ES-I3 (cell line): ENCODE results near the gene EIF4E1B.
"Not testable (repeated sequence)": the region's sequence is repeated elsewhere in the genome, so short reads cannot be mapped to it uniquely, and the experiment has no call there.

Experiments
- H3K36me3 ChIP-seq: 2 replicates; pipeline ENCODE4 v1.6.1; 2013; ENCODE audit warnings: mild to moderate bottlenecking, low read length, control low read depth, moderate library complexity; ENCODE audit not compliant: insufficient read depth
- H3K4me1 ChIP-seq: 2 replicates; pipeline ENCODE4 v1.6.1; 2013; ENCODE audit warnings: mild to moderate bottlenecking, control low read depth, low read length; ENCODE audit not compliant: insufficient read depth
- H3K9ac ChIP-seq: 2 replicates; pipeline ENCODE4 v1.6.1; 2013; ENCODE audit warnings: low read depth, mild to moderate bottlenecking, low read length, moderate library complexity
- H3K9me3 ChIP-seq: 2 replicates; pipeline ENCODE4 v1.6.1; 2013; ENCODE audit warnings: mild to moderate bottlenecking, low read length, moderate library complexity; ENCODE audit not compliant: control insufficient read depth, insufficient read depth

EIF4E1B gene

DNA sequence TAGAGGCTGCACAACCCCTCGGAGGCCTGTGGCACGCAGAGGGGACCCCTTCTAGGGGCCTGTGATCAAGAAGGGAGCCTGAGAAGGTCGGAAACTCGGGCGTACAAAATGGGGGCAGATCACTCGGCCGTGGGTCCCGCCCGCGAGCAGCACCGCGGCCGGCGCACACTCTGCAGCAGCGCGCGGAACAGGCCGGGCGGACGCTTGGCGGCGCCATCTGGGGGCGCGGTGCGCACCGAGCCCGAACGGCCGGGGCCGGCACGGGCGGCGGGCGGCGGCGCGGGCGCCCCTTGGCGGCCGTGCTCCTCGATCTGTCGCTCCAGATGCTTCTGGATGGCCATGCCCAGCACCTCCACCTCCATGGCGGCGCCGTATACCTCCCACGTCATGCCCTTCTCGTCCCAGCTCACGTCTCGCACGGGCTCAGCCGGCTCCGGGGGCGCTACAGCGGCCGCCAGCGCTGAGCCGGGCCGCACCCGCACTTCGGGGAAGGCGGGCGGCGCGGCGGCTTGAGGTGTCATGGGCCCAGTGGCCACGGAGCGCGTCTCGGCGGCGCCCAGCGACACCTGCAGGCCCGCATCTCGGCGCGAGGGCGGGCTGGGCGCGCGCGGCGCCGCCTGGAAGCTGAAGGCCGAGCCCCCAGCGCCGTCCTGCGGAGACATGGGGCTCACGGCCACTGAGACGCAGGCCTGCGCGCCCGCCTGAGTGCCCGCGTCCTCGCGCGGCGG lies 33.6 kb upstream of the EIF4E1B start:
- Histone ChIP-seq H3K36me3 (no peaks in the 10 kb centered on the region), H3K9me3 (peaks cover 7% of the 10 kb centered on the region; the same call in 1 of the 2 replicates), H3K4me1 (no peaks in the 10 kb centered on the region), H3K9ac (peak overlapping the region; percentile 41; the same call in 1 of the 2 replicates)

DNA sequence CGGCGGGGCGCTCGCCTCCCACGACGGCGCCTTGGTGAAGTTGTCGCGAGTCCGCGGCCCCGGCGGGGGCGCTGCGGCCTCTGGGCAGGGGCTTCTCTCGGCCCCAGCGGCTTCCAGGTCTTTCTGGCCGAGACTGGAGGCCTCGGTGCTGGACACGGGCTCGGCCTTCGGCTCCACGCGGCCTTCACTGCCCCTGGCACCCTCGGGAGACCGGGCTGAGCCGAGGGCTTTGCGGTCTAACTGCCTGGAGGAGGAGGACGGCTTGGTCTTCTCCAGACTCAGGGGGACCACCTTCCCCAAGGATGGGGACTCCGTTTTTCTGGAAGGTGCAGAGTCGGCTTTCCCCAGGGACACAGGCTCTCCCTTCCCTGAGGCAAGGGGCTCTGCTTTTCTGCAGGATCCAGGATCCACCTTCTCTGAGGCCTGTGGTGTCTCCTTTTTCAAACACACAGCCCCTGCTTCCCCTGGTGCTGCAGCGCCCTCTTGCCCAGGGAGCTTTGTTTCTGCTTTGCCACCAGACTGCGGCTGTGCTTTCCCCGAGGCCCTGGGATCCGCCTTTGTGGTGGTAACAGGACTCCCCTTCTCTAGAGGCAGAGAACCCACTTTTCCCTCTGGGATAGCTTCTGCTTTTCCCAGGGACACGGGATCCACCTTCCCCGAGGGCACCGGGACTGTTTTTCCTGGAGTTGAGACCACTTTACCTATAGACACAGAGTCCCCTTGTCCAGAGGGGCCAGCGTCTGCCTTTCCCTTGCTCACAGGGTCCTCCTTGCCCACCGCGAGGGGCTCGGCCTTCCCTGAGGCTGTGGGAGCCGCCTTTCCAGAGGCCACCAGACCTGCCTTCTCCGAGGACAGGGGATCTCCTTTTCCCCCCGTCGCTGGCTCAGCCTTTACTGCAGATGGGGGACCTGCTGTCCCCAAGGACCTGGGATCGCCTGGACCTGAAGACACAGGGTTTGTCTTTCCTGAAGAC lies 32.8 kb upstream of the EIF4E1B start:
- Histone ChIP-seq H3K4me1 (no peaks in the 10 kb centered on the region), H3K9me3 (peaks cover 7% of the 10 kb centered on the region; the same call in 1 of the 2 replicates), H3K36me3 (no peaks in the 10 kb centered on the region), H3K9ac (peak overlapping the region; percentile 41; the same call in 1 of the 2 replicates)

DNA sequence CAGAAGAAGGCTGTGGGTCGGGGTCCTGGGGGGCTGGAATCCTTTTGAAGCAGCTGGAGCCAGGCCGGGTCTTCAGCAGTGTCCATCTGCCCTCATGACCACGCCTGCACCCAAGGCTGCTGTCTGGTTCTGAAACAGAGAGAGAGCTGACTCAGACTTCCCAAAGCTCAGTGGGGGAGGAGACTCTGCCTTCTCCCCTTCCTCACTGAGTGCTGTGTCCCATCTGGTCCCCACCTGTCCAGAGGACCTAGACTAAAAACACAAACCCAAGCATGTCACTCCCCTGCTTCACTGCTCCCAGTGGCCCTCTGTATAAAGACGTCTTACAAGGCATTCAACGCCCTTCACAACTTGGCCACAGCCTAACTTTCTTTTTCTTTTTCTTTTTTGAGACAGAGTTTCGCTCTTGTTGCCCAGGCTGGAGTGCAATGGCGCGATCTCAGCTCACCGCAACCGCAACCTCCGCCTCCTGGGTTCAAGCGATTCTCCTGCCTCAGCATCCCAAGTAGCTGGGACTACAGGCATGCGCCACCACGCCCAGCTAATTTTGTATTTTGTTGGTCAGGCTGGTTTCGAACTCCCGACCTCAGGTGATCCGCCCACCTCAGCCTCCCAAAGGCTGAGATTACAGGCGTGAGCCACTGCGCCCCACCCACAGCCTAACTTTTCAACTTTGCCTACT lies 30.6 kb upstream of the EIF4E1B start:
- H3K9ac ChIP-seq, H3K4me1 ChIP-seq, H3K36me3 ChIP-seq, H3K9me3 ChIP-seq: not testable (repeated sequence)

DNA sequence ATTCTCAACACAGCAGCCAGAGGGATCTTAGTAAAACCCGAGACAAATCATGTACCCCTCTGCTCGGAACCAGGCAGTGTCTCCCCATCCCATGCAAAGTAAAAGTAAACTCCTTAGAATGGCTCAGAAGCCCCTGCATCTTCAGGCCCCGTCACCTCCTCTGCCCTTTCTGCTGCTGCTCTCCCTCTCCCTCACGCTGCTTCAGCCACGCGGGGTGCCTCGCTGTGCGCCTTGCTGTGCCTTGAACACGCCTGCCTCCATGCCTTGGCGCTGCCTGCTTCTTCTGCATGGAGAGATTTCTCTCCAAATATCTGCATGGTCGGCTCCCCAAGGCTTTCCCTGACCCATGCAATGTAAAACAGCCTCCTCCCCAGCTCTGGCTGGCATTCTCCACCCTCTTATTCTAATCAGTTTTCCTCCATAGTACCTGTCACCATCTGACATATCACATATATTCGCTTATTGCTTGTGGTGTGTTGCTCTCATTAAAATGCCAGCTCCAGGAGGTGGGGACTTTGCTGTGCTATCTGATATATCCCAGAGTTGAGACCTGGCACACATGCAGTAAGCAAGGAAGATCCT lies 28.5 kb upstream of the EIF4E1B start:
- H3K4me1 ChIP-seq = no peaks in the 10 kb centered on the region; the same call in 1 of the 2 replicates
- no peak overlapping the region for H3K9ac ChIP-seq
- peaks cover 3% of the 10 kb centered on the region; the same call in 1 of the 2 replicates for H3K9me3 ChIP-seq
- no peaks in the 10 kb centered on the region for H3K36me3 ChIP-seq

DNA sequence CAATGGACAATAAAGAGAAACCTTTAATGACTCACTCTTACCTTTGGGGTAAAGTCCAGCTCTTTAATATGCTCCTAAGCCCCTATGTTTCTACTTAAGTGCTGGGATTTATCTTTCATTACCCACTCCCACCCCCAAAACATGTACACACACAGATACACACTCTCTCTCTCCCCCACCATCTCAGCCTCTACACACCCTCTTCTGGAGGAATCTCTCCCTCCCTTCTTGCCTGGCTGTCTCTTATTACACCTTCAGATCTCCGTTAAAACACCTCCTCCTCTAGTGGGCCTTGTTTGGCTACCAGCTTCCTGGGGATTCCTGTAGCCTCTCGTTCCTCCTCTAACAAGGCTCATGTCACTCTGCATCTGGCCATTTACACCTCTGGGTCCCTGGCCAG lies 27.4 kb upstream of the EIF4E1B start:
- Histone ChIP-seq H3K36me3 (no peaks in the 10 kb centered on the region), H3K4me1 (no peaks in the 10 kb centered on the region; the same call in 1 of the 2 replicates), H3K9me3 (no peaks in the 10 kb centered on the region), H3K9ac (no peak overlapping the region)

DNA sequence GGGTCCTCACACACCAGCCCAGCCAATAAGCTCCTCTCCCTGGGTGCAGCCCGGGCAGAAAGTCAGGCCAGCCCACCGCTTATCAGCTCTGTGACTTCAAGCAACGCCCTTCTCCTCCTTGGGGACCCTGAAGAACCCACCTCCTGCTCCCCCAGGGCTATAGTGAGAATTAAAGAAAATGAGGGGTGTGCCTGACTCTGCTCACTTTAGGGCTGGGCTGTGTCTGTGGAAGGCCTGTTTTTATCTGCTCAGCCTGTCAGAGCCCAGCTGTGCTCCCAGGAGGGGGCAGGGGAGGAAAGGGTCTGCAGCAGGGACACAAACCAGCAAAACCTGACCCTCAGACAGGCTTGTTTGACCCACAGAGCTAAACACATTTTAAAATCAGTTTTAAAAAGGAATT lies 24.4 kb upstream of the EIF4E1B start:
- no peaks in the 10 kb centered on the region for H3K9me3 ChIP-seq
- H3K36me3 ChIP-seq = no peaks in the 10 kb centered on the region
- no peak overlapping the region for H3K9ac ChIP-seq
- no peaks in the 10 kb centered on the region; the same call in 1 of the 2 replicates for H3K4me1 ChIP-seq

DNA sequence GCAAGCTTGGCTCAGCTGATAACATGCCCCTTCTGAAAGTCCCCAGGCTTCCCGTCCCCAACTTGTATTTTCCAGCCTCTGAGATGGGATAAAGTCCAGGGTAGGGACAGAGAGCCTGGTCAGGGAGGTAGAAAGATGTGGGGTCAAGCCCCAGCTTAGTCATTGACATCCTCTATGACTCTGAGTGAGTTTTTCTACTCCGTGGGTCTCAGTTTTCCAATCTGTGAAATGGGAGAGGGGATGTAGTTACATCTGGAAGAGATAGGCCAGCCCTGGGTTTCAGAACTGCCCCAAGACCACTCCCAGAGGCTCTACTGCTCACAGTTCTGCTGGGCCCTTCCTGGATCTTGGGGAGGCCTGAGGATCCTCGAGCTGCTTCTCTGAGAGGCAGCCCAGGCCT lies 23.6 kb upstream of the EIF4E1B start:
- Histone ChIP-seq H3K9ac (no peak overlapping the region), H3K36me3 (no peaks in the 10 kb centered on the region), H3K9me3 (no peaks in the 10 kb centered on the region), H3K4me1 (no peaks in the 10 kb centered on the region; the same call in 1 of the 2 replicates)

DNA sequence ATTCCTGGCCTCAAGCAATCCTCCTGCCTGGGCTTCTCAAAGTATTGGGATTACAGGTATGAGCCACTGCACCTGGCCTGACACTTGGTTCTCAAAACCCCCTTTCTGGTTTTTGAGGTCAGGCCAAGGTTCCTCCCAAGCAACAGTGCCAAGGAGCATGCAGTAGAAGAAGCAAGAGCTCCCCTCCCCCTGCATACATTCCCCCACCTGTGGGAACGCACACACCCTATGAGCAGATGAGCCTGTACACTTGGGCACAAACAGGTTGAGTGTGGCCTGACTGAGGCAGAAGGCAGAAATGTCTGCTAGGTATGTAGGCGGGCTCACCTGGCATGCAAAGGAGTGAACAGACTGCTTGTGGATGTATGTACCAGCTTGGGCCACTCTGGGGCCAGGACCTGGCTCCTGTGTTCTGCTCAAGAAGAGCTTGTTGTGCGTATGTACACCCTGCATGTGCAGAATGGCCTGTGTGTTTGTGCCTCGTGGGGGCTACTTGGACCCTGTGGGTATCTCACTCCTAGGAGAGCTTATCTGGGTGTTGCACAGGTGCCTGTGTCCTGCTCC lies 22.3 kb upstream of the EIF4E1B start:
- Histone ChIP-seq H3K4me1 (peaks cover 8% of the 10 kb centered on the region), H3K9ac (no peak overlapping the region)

DNA sequence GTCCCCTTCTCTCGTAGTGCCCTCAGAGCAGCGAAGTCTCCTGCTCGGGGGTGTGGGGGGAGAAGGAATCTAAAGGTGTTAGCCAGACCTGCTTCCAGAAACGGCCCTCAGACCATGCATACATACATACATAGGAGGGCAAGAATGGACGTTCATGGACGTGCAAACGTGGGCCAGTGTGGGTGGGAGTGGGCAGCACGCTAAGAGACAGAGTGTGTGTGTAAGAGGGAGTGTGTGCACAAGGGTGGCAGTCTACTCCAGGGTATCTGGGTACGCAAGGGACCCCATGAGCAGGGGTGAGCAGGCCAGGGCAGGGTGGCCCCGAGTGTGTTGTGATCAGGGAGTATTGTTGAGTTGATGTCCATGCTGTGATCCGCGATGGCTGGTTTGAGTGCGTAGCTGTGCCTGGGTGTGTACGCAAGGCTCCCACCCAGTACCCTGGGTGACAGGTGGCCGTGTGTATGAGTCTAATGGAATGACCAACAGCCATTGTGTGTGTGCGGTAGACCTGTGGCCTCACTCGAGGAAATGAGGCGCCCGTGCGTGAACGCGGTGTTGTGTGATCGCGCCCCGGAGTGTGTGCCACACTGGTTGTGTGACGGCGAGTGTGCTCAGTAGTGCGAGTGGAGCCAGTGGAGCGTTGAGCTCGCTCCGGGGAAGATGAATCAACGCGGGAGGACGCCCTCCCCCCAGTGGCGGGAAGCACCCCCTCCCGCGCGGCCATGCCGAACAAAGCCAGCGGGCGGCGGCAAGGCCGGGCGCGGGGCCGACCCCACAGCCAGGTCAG lies 21.3 kb upstream of the EIF4E1B start:
- H3K9me3 ChIP-seq = no peaks in the 10 kb centered on the region
- H3K36me3 ChIP-seq = no peaks in the 10 kb centered on the region
- H3K9ac ChIP-seq = peak overlapping the region; percentile 40; the same call in 1 of the 2 replicates
- peaks cover 8% of the 10 kb centered on the region for H3K4me1 ChIP-seq

More for the DNA sequence above, 22.3 kb upstream of the EIF4E1B start:
- no peaks in the 10 kb centered on the region for H3K9me3 ChIP-seq
- H3K36me3 ChIP-seq = no peaks in the 10 kb centered on the region

DNA sequence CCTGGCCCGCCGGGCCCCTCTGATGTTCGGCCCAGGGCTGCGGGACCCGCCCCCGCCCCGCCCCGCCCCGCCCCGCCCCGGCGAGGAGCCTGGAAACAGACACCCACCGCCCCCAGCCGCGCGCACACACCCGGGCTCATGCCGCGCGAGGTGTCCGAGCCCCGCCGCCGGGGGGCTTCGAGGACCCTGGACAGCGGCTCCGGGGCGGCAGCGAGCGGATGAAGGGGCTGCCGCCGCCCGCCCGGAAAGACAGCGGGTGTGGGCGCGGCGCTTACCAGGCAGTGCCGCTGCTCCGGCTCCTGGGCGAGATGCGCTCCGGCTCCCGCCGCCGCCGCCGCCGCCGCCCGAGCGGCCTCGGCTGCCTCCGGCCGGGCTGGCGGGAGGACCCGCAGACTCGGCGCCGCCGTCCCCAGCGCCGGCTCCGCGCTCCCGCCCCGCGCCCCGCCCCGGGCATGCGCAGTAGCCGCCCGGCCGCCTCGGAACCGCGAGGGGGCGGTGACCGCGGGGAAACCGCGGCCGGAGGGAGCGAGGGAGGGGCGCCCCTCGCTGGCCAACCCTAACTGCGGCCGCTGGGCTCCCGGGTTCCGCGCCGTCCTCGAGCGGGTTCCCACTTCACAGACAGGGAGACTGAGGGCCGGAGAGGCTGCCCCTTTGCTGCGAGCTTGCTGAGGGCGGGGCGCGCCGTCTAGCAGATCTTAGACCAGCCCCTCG lies 20.6 kb upstream of the EIF4E1B start, which contains the start of gene GPRIN1:
Gene GPRIN1, minus strand, starts transcription at position 433 of the 711 bp plus-strand sequence. CDS start 10,322 bp downstream, outside the sequence.
- Histone ChIP-seq H3K4me1 (peaks cover 10% of the 10 kb centered on the region), H3K9ac (peak within 1 kb of the TSS; percentile 55), H3K9me3 (no peaks in the 10 kb centered on the region), H3K36me3 (no peaks in the 10 kb centered on the region)

DNA sequence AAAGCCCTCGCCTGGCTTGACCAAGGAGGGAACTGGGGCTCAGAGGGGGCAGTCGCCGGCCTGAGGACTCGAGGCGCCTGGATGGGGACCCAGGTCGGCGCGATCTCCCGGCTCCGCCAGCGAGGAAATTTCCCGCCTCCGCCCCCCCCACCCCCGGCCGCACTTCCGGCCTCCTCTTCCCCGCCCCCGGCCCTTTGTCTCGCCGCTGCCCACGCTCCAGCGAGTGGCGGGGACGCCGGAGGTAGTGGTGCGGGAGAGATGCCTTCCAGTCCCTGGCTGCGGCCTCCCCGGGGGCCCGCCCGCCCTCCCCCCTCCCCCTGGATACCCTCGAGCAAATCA lies 20.1 kb upstream of the EIF4E1B start:
- Histone ChIP-seq H3K9me3 (no peaks in the 10 kb centered on the region), H3K9ac (peak overlapping the region; percentile 55), H3K36me3 (no peaks in the 10 kb centered on the region), H3K4me1 (peaks cover 10% of the 10 kb centered on the region)

DNA sequence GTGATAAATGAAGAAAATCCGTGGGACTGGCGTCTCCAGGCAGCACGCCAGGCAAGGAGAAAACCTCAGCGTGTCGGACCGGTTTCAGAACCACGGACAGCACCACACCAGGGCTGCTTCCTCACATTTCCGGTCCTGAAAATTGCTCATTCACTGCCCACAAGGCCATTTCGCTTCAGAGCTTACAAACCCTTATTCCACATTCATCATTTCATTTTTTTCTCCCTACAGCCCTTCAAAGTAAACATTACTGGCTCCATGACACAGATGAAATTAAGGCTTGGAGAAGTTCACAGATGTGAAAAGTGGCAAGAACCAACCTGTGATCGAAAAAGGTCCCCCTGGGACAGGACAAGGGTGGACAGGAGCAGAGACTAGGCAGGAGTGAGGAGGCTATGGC lies 19.0 kb upstream of the EIF4E1B start:
- Histone ChIP-seq H3K9me3 (no peaks in the 10 kb centered on the region), H3K36me3 (no peaks in the 10 kb centered on the region), H3K9ac (no peak overlapping the region), H3K4me1 (peaks cover 10% of the 10 kb centered on the region)
